ENCODE results near the gene MAOB.

The MAOB gene

GRCh38 chrX:43897290-43897689 lies 15.0 kb upstream of the MAOB start:
- Histone ChIP-seq H3K4me3 (ENCODE audit: control insufficient read depth in 1 of 7, extremely low read depth in 1 of 7, insufficient read depth in 4 of 7, low read depth in 2 of 7, low read length in 6 of 7) (no peak overlapping the region), H3K36me3 (ENCODE audit: control insufficient read depth in 4 of 4, insufficient read depth in 4 of 4, low read length in 3 of 4) (no peaks in the 10 kb centered on the region), H3K27ac (ENCODE audit: insufficient read depth in 1 of 2, low read depth in 1 of 2, low read length in 2 of 2, poor library complexity in 1 of 2, severe bottlenecking in 2 of 2) (no peak overlapping the region), H3K9me3 (ENCODE audit: control extremely low read depth in 1 of 5, control insufficient read depth in 4 of 5, insufficient read depth in 2 of 5, low read depth in 1 of 5, low read length in 4 of 5) (no peaks in the 10 kb centered on the region), H3K4me1 (ENCODE audit: control extremely low read depth in 1 of 4, control insufficient read depth in 4 of 4, insufficient read depth in 4 of 4, low read length in 3 of 4) (no peaks in the 10 kb centered on the region), H3K27me3 (replicated peaks in 2 of 5; ENCODE audit: control insufficient read depth in 4 of 5, insufficient read depth in 5 of 5, low read length in 4 of 5) (peaks cover 0 to 6% (median 0%) of the 10 kb centered on the region in 5 experiments)
- WGBS (ENCODE audit: insufficient coverage), result 67% methylated on average over 1 of the region's 4 CpGs
- CTCF ChIA-PET, result no interaction called here
- POLR2A ChIA-PET, result no interaction called here
- no peak for DNase-seq

GRCh38 chrX:43892336-43892870 lies 10.2 kb upstream of the MAOB start:
- ChIA-PET POLR2A (no interaction called here), CTCF (no interaction called here)
- H3K4me3 ChIP-seq (ENCODE audit: control insufficient read depth in 1 of 7, extremely low read depth in 1 of 7, insufficient read depth in 4 of 7, low read depth in 2 of 7, low read length in 6 of 7), result no peak overlapping the region
- no peaks in the 10 kb centered on the region for H3K36me3 ChIP-seq (ENCODE audit: control insufficient read depth in 4 of 4, insufficient read depth in 4 of 4, low read length in 3 of 4)
- H3K4me1 ChIP-seq (ENCODE audit: control extremely low read depth in 1 of 4, control insufficient read depth in 4 of 4, insufficient read depth in 4 of 4, low read length in 3 of 4), result no peaks in the 10 kb centered on the region
- WGBS (ENCODE audit: insufficient coverage), result no CpG with 5 or more reads among the region's 1 CpG
- peaks cover 0 to 4% (median 0%) of the 10 kb centered on the region in 5 experiments for H3K9me3 ChIP-seq (ENCODE audit: control extremely low read depth in 1 of 5, control insufficient read depth in 4 of 5, insufficient read depth in 2 of 5, low read depth in 1 of 5, low read length in 4 of 5)
- no peak for DNase-seq
- H3K27me3 ChIP-seq (replicated peaks in 2 of 5; ENCODE audit: control insufficient read depth in 4 of 5, insufficient read depth in 5 of 5, low read length in 4 of 5), result peaks cover 0 to 2% (median 0%) of the 10 kb centered on the region in 5 experiments
- no peak overlapping the region for H3K27ac ChIP-seq (ENCODE audit: insufficient read depth in 1 of 2, low read depth in 1 of 2, low read length in 2 of 2, poor library complexity in 1 of 2, severe bottlenecking in 2 of 2)

GRCh38 chrX:43885617-43886016 lies 3.4 kb upstream of the MAOB start:
- H3K4me3 ChIP-seq (ENCODE audit: control insufficient read depth in 1 of 7, extremely low read depth in 1 of 7, insufficient read depth in 4 of 7, low read depth in 2 of 7, low read length in 6 of 7), result no peak overlapping the region
- H3K4me1 ChIP-seq (ENCODE audit: control extremely low read depth in 1 of 4, control insufficient read depth in 4 of 4, insufficient read depth in 4 of 4, low read length in 3 of 4), result peaks cover 0 to 5% (median 0%) of the 10 kb centered on the region in 4 experiments
- CTCF ChIA-PET, result no interaction called here
- no peak overlapping the region for H3K27ac ChIP-seq (ENCODE audit: insufficient read depth in 1 of 2, low read depth in 1 of 2, low read length in 2 of 2, poor library complexity in 1 of 2, severe bottlenecking in 2 of 2)
- H3K9me3 ChIP-seq (ENCODE audit: control extremely low read depth in 1 of 5, control insufficient read depth in 4 of 5, insufficient read depth in 2 of 5, low read depth in 1 of 5, low read length in 4 of 5), result peaks cover 0 to 4% (median 0%) of the 10 kb centered on the region in 5 experiments
- H3K27me3 ChIP-seq (replicated peaks in 2 of 5; ENCODE audit: control insufficient read depth in 4 of 5, insufficient read depth in 5 of 5, low read length in 4 of 5), result peaks cover 0 to 40% (median 15%) of the 10 kb centered on the region in 5 experiments
- no peaks in the 10 kb centered on the region for H3K36me3 ChIP-seq (ENCODE audit: control insufficient read depth in 4 of 4, insufficient read depth in 4 of 4, low read length in 3 of 4)
- no peak for DNase-seq
- POLR2A ChIA-PET, result no interaction called here
- 71% methylated on average over 2 of the region's 5 CpGs for WGBS (ENCODE audit: insufficient coverage)

DNA sequence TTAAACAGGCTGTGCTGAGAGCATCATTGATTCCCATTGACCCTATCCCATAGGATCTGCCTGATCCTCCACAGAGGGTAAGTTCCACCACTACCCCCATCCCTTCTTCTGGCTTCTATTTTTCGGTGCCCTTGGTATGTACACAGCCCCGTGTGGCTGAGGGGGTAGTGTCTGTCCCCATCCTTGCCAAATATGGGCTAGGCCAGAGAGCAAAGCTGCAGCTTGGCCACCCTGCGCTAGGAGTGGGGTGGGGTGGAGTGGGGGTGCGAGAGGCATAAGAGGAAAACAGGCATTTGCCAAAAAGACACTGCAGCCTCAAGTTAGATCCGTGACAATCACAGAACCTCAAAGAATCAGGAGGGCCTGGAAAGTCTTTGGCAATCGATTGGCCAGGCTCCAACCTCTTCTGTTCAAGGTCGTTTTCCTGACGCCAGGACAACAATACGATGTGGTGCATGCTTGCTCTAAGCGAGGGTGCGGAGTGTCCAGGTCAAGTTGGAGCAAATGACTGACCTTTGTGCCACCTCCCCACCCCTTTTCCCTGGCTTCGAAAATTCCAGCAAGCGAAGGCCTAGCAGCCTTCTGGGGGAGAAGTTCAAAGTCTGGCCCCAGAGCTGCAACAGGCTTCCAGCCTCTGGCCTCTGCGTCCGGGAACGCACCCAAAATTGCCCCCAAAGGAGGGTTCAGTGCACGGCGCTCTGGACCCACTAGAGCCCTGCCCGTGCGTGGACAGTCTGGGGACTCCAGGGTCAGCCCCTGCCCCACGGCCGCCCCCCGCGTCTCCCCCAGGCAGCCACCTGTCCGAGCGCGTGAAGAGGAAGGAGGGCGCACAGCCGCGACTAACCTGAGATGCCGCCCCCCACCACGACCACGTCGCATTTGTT lies 598 bp downstream of the MAOB start:
- no peak for DNase-seq
- peaks cover 0 to 5% (median 2%) of the 10 kb centered on the region in 4 experiments for H3K4me1 ChIP-seq (ENCODE audit: control extremely low read depth in 1 of 4, control insufficient read depth in 4 of 4, insufficient read depth in 4 of 4, low read length in 3 of 4)
- ChIA-PET POLR2A (no interaction called here), CTCF (no interaction called here)
- no peaks in the 10 kb centered on the region for H3K9me3 ChIP-seq (ENCODE audit: control extremely low read depth in 1 of 5, control insufficient read depth in 4 of 5, insufficient read depth in 2 of 5, low read depth in 1 of 5, low read length in 4 of 5)
- no peak overlapping the region for H3K27ac ChIP-seq (ENCODE audit: insufficient read depth in 1 of 2, low read depth in 1 of 2, low read length in 2 of 2, poor library complexity in 1 of 2, severe bottlenecking in 2 of 2)
- peaks cover 0 to 42% (median 17%) of the 10 kb centered on the region in 5 experiments for H3K27me3 ChIP-seq (replicated peaks in 2 of 5; ENCODE audit: control insufficient read depth in 4 of 5, insufficient read depth in 5 of 5, low read length in 4 of 5)
- H3K36me3 ChIP-seq (ENCODE audit: control insufficient read depth in 4 of 4, insufficient read depth in 4 of 4, low read length in 3 of 4), result no peaks in the 10 kb centered on the region
- H3K4me3 ChIP-seq (ENCODE audit: control insufficient read depth in 1 of 7, extremely low read depth in 1 of 7, insufficient read depth in 4 of 7, low read depth in 2 of 7, low read length in 6 of 7), result peak overlapping the region in 2 of 7 experiments; percentile 48 to 54
- 52% methylated on average over 32 of the region's 34 CpGs for WGBS (ENCODE audit: insufficient coverage)

DNA sequence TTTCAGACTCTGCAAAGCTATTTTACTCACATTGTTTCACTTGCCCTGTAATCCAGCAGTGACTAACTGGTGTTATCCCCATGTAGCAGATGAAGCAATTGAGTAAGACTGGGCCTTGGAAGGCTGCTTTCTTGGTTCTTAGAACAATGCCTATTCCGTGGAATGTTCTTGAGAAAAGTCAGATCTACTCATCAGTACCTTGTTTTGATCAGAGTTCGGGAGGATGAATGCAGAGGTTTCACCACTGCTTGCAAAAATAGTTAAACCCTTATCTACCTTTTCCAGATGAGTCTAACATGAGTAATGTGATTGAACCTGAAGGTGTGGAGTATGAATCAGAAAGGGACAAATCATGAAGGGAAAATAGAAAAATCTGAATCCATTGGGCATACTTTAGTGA lies 1.8 kb downstream of the MAOB start:
- no peak overlapping the region for H3K27ac ChIP-seq (ENCODE audit: insufficient read depth in 1 of 2, low read depth in 1 of 2, low read length in 2 of 2, poor library complexity in 1 of 2, severe bottlenecking in 2 of 2)
- POLR2A ChIA-PET, result no interaction called here
- H3K9me3 ChIP-seq (ENCODE audit: control extremely low read depth in 1 of 5, control insufficient read depth in 4 of 5, insufficient read depth in 2 of 5, low read depth in 1 of 5, low read length in 4 of 5), result no peaks in the 10 kb centered on the region
- peaks cover 0 to 5% (median 2%) of the 10 kb centered on the region in 4 experiments for H3K4me1 ChIP-seq (ENCODE audit: control extremely low read depth in 1 of 4, control insufficient read depth in 4 of 4, insufficient read depth in 4 of 4, low read length in 3 of 4)
- 78% methylated on average over 1 of the region's 2 CpGs for WGBS (ENCODE audit: insufficient coverage)
- H3K4me3 ChIP-seq (ENCODE audit: control insufficient read depth in 1 of 7, extremely low read depth in 1 of 7, insufficient read depth in 4 of 7, low read depth in 2 of 7, low read length in 6 of 7), result no peak overlapping the region
- no peak for DNase-seq
- H3K36me3 ChIP-seq (ENCODE audit: control insufficient read depth in 4 of 4, insufficient read depth in 4 of 4, low read length in 3 of 4), result no peaks in the 10 kb centered on the region
- CTCF ChIA-PET, result no interaction called here
- peaks cover 0 to 42% (median 17%) of the 10 kb centered on the region in 5 experiments for H3K27me3 ChIP-seq (replicated peaks in 2 of 5; ENCODE audit: control insufficient read depth in 4 of 5, insufficient read depth in 5 of 5, low read length in 4 of 5)

GRCh38 chrX:43878906-43879526 lies 3.2 kb downstream of the MAOB start:
- Histone ChIP-seq H3K4me3 (ENCODE audit: control insufficient read depth in 1 of 7, extremely low read depth in 1 of 7, insufficient read depth in 4 of 7, low read depth in 2 of 7, low read length in 6 of 7) (no peak overlapping the region), H3K27me3 (replicated peaks in 2 of 5; ENCODE audit: control insufficient read depth in 4 of 5, insufficient read depth in 5 of 5, low read length in 4 of 5) (peaks cover 0 to 38% (median 17%) of the 10 kb centered on the region in 5 experiments), H3K4me1 (ENCODE audit: control extremely low read depth in 1 of 4, control insufficient read depth in 4 of 4, insufficient read depth in 4 of 4, low read length in 3 of 4) (peaks cover 0 to 5% (median 2%) of the 10 kb centered on the region in 4 experiments), H3K9me3 (ENCODE audit: control extremely low read depth in 1 of 5, control insufficient read depth in 4 of 5, insufficient read depth in 2 of 5, low read depth in 1 of 5, low read length in 4 of 5) (no peaks in the 10 kb centered on the region), H3K36me3 (ENCODE audit: control insufficient read depth in 4 of 4, insufficient read depth in 4 of 4, low read length in 3 of 4) (no peaks in the 10 kb centered on the region), H3K27ac (ENCODE audit: insufficient read depth in 1 of 2, low read depth in 1 of 2, low read length in 2 of 2, poor library complexity in 1 of 2, severe bottlenecking in 2 of 2) (no peak overlapping the region)
- POLR2A ChIA-PET, result no interaction called here
- CTCF ChIA-PET, result no interaction called here
- WGBS (ENCODE audit: insufficient coverage), result 86% methylated on average over 5 of the region's 6 CpGs
- no peak for DNase-seq

DNA sequence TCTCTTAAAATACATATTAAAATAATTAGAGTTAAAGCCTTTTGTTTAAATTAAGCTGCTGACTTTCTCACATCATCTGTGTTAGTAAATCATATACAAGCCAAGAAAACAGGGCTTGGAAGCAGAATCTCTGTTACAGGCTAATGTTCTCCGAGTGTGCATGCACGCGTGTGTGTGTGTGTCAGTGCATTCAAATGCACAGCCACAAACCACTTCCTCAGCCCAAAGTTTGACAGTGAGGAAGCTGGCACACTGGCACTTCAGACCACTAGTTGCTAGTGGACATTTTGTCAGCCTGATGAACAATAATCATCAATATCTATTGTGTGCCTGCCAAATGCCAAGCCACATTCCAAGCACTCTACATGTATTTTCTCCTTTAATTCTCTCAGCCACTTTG lies 5.6 kb downstream of the MAOB start:
- 83% methylated on average over 2 of the region's 3 CpGs for WGBS (ENCODE audit: insufficient coverage)
- Histone ChIP-seq H3K4me3 (ENCODE audit: control insufficient read depth in 1 of 7, extremely low read depth in 1 of 7, insufficient read depth in 4 of 7, low read depth in 2 of 7, low read length in 6 of 7) (no peak overlapping the region), H3K36me3 (ENCODE audit: control insufficient read depth in 4 of 4, insufficient read depth in 4 of 4, low read length in 3 of 4) (no peaks in the 10 kb centered on the region), H3K9me3 (ENCODE audit: control extremely low read depth in 1 of 5, control insufficient read depth in 4 of 5, insufficient read depth in 2 of 5, low read depth in 1 of 5, low read length in 4 of 5) (peaks cover 0 to 1% (median 0%) of the 10 kb centered on the region in 5 experiments), H3K27ac (ENCODE audit: insufficient read depth in 1 of 2, low read depth in 1 of 2, low read length in 2 of 2, poor library complexity in 1 of 2, severe bottlenecking in 2 of 2) (no peak overlapping the region), H3K4me1 (ENCODE audit: control extremely low read depth in 1 of 4, control insufficient read depth in 4 of 4, insufficient read depth in 4 of 4, low read length in 3 of 4) (peaks cover 0 to 5% (median under 1%) of the 10 kb centered on the region in 4 experiments), H3K27me3 (replicated peaks in 2 of 5; ENCODE audit: control insufficient read depth in 4 of 5, insufficient read depth in 5 of 5, low read length in 4 of 5) (peaks cover 0 to 14% (median 6%) of the 10 kb centered on the region in 5 experiments)
- CTCF ChIA-PET, result no interaction called here
- POLR2A ChIA-PET, result interaction anchor here (0.6 kb wide), 1 partner anchor 117 kb away, joined by 3 read pairs; no protein-coding TSS in a partner anchor
- peak; percentile 4 to 30 (median 17) for DNase-seq
